Measurements from ENCODE around the gene TRIM5.

DNA sequence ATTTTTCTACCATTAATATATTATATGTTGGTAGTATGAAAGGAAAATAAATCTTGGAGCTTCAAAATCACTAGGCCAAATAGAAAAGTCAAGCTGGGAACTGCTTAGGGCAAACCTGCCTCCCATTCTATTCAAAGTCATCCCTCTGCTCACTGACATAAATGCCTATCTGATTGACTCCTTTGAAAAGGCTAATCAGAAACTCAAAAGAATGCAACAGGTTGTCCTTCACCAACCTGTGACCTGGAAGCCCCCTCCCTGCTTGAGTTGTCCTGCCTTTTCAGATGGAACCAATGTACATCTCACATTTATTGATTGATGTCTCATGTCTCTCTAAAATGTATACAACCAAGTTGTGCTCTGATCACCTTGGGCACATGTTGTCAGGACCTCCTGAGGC, 63.3 kb downstream of the TRIM5 start:
- no peak for TF ChIP-seq POLR2A (IDR thresholded peaks at IDR 0.05; ENCODE audit: low read depth, low read length)
- TF ChIP-seq POLR2AphosphoS5 (IDR thresholded peaks at IDR 0.05; ENCODE audit: low read depth, low read length): no peak
